Activated CD8-positive, alpha-beta T cell treated with anti-CD3 and anti-CD28 coated beads, Interleukin-2, amount 10 ng/mL, durations not matched to agents 7 days and 5 days (primary cell): ENCODE data around the gene PFKFB2. TPM values are rescaled to one million over a fixed set of nuclear protein-coding genes. Genes with fewer than 3 reads are reported as not detected.

Experiments
- ATAC-seq: fragments of 150-1000 bp; cut with Tn5 transposase; one replicate; pipeline ENCODE4 v1.10.0; 2021; ENCODE audit warnings: moderate library complexity
- CTCF ChIA-PET: fragments of 350-600 bp; sonication (Branson Sonifier 250); formaldehyde crosslinking; loops from one replicate; lab custom pipeline; 2021; ENCODE audit warnings: antibody characterized with exemption; lab: Charles Lee
- POLR2A ChIA-PET: fragments of 350-600 bp; sonication (Branson Sonifier 250); formaldehyde crosslinking; loops from one replicate; lab custom pipeline; 2021; ENCODE audit warnings: antibody characterized with exemption; lab: Charles Lee
- DNase-seq: peaks from one replicate; pipeline ENCODE4 v3.0.0-alpha.2; 2020
- H3K27ac Mint-ChIP-seq: one replicate; pipeline ENCODE4 v1.8.0; 2021; ENCODE audit warnings: mild to moderate bottlenecking, mixed read lengths
- H3K27me3 Mint-ChIP-seq: one replicate; pipeline ENCODE4 v1.8.0; 2021; ENCODE audit warnings: low read depth, mixed read lengths
- H3K36me3 Mint-ChIP-seq: one replicate; pipeline ENCODE4 v1.8.0; 2021; ENCODE audit warnings: low read depth, mixed read lengths
- H3K4me1 Mint-ChIP-seq: one replicate; pipeline ENCODE4 v1.8.0; 2021; ENCODE audit warnings: low read depth, mixed read lengths
- H3K4me3 Mint-ChIP-seq: one replicate; pipeline ENCODE4 v1.8.0; 2021; ENCODE audit warnings: mild to moderate bottlenecking, mixed read lengths
- H3K9me3 Mint-ChIP-seq: one replicate; pipeline ENCODE4 v1.8.0; 2022; ENCODE audit warnings: mixed read lengths; ENCODE audit not compliant: insufficient read depth
- total RNA-seq, 2 experiments: library from RNA; stranded (reverse); gene quantifications; one replicate each; pipeline ENCODE4 v1.2.3, GENCODE V29; 2021

The PFKFB2 gene
- total RNA-seq, 2 experiments from 2014 or later = 5.0 to 6.6 TPM

- no peak overlapping the region for H3K4me3 Mint-ChIP-seq
- POLR2A ChIA-PET = interaction anchor here (0.5 kb wide), 1 partner anchor 27 kb away, joined by 4 read pairs; no protein-coding TSS in a partner anchor
- ATAC-seq (no peak), DNase-seq (no peak)
- CTCF ChIA-PET = interaction anchor here (6.1 kb wide), 1 partner anchor 20 kb away, joined by 33 read pairs; no protein-coding TSS in a partner anchor
- peaks cover 6% of the 10 kb centered on the region for H3K4me1 Mint-ChIP-seq
- peaks cover 30% of the 10 kb centered on the region for H3K27me3 Mint-ChIP-seq
- no peak overlapping the region for H3K27ac Mint-ChIP-seq
- H3K36me3 Mint-ChIP-seq = no peaks in the 10 kb centered on the region
- H3K9me3 Mint-ChIP-seq = no peaks in the 10 kb centered on the region
Observed at GRCh38 chr1:207024202-207025145, 28.6 kb upstream of the PFKFB2 start.

GRCh38 chr1:207025146-207025880, 27.8 kb upstream of the PFKFB2 start:
- H3K27ac Mint-ChIP-seq = no peak overlapping the region
- ATAC-seq = no peak
- no peaks in the 10 kb centered on the region for H3K9me3 Mint-ChIP-seq
- ChIA-PET POLR2A (no interaction called here), CTCF (interaction anchor here (6.1 kb wide), 1 partner anchor 21 kb away, joined by 33 read pairs; no protein-coding TSS in a partner anchor)
- H3K36me3 Mint-ChIP-seq = no peaks in the 10 kb centered on the region
- no peak overlapping the region for H3K4me3 Mint-ChIP-seq
- H3K27me3 Mint-ChIP-seq = peaks cover 35% of the 10 kb centered on the region
- DNase-seq = no peak
- peaks cover 6% of the 10 kb centered on the region for H3K4me1 Mint-ChIP-seq

DNA sequence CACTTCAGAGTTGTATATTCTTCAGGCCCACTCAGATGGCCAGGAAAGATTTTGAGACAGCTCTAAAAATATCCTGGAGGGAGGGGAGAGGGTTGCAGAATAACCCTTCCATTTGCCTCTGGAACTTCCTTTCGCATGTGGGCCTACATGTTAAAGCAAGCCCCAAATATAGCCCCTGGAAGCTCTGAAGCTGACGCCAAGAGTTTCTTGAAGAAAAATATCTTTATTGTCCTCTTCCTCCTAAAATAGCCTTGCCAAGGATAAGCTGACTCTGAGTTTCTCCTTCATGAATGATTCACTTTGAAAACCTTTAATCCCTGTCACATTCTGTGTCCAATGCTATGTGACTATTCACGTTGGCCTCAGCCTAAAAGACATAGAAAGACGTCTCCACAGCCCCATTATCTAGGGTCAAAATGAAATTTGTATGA, 27.0 kb upstream of the PFKFB2 start:
- Mint-ChIP-seq H3K27ac (no peak overlapping the region), H3K27me3 (peaks cover 40% of the 10 kb centered on the region), H3K4me3 (no peak overlapping the region), H3K9me3 (no peaks in the 10 kb centered on the region), H3K4me1 (peaks cover 6% of the 10 kb centered on the region), H3K36me3 (no peaks in the 10 kb centered on the region)
- ChIA-PET POLR2A (no interaction called here), CTCF (interaction anchor here (0.7 to 6.1 kb wide), 2 partner anchors 14 to 21 kb away, joined by 3 to 33 read pairs; no protein-coding TSS in a partner anchor)
- ATAC-seq (no peak), DNase-seq (no peak)

DNA sequence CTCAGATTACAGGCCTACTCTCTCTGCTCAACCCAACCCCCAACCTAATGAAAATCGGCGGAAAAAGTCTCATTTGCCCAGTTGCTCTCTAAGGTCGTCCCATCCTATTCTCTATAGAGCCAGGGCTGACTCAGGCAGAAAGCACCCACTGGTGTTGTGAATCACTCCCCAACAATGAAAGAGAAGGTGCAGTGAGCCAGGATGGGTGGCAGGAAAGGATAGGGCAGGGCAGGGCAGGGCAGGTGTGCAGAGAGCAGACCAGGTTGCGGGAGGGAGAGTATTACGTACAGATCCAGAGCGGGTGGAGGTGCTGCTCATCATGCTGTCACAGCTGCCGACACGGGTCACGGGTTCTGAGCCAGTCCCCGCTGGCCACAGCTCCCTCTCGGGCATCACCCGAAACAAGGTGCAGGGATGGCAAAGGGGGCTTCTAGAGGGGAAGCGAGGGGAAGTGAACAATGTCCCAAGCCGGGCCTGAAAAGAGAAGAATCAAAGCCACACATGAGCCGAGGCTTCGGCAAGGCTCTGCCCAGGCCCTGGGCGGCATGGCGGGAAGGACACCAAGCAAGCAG, 25.8 kb upstream of the PFKFB2 start:
- ChIA-PET CTCF (interaction anchor here (1.7 to 6.1 kb wide), 2 partner anchors 23 kb away, joined by 4 to 33 read pairs; no protein-coding TSS in a partner anchor), POLR2A (no interaction called here)
- DNase-seq (no peak), ATAC-seq (no peak)
- Mint-ChIP-seq H3K36me3 (no peaks in the 10 kb centered on the region), H3K9me3 (no peaks in the 10 kb centered on the region), H3K27ac (no peak overlapping the region), H3K4me3 (no peak overlapping the region), H3K4me1 (peaks cover 6% of the 10 kb centered on the region), H3K27me3 (peaks cover 48% of the 10 kb centered on the region)

DNA sequence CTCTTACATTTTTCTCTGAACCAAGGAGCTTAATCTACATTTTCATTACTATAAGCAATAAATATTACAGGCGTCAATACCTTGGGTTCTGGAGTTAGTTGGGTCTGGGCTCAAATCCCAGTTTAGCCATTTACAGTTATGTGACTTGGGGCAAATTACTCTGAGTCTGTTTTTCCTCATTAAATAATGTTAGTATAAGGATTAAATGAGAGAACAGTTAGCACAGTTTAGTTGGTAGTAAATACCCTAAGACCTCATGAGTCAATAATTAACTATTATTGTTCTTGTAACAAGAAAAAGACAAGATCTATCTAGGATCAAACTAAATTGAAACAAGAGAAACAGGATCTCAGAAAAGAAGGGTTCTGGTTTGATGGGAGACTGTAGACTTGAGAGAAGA, 25.2 kb upstream of the PFKFB2 start:
- no peak overlapping the region for H3K4me3 Mint-ChIP-seq

DNA sequence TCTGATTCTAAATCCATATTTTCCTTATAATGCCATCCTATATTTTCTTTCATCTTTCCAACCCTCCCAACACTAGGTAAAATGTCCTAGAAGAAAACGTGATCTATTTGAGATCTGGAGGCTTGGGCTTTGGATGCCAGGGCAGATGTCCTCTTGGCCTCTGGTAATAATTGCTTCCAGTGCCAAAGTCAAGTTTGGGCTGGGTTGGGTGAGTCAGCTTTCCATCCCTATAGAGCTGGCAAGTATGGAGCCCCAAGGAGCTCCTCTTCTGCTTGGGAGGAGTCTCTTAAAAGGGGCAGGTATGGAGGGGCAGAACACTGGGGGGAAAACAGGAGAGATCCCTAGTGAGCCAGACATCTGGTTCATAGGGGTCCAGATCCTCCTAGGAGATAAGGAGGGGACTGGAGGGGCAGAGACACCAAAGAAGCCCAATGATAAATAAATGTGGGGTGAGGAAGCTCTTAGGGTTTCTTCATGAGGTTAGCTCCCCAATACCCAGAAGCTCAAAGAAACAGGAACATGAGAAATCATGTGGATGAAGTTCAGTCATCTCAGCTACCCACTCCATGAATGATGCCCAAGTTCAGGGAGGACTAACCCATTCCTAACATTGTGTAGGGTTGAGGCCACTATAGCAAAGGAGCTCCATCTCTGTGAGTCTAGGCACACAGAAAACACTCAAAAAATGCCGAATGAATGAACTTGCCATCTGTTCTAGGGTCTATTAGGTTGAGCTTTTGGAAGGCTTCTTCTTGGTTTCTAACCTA, 24.0 kb upstream of the PFKFB2 start:
- Mint-ChIP-seq H3K36me3 (no peaks in the 10 kb centered on the region), H3K4me1 (peaks cover 6% of the 10 kb centered on the region), H3K9me3 (no peaks in the 10 kb centered on the region), H3K27ac (no peak overlapping the region), H3K27me3 (peaks cover 53% of the 10 kb centered on the region), H3K4me3 (no peak overlapping the region)
- no peak for DNase-seq
- CTCF ChIA-PET = interaction anchor here (0.9 to 2.0 kb wide), 5 partner anchors 17 to 347 kb away, joined by 3 to 7 read pairs (median 4); no protein-coding TSS in a partner anchor
- ATAC-seq = no peak
- POLR2A ChIA-PET = no interaction called here

More for the DNA sequence above, 25.2 kb upstream of the PFKFB2 start:
- ATAC-seq (no peak), DNase-seq (no peak)
- Mint-ChIP-seq H3K27me3 (peaks cover 51% of the 10 kb centered on the region), H3K36me3 (no peaks in the 10 kb centered on the region), H3K4me1 (peaks cover 6% of the 10 kb centered on the region), H3K9me3 (no peaks in the 10 kb centered on the region), H3K27ac (no peak overlapping the region)
- CTCF ChIA-PET = interaction anchor here (1.7 kb wide), 1 partner anchor 22 kb away, joined by 4 read pairs; no protein-coding TSS in a partner anchor
- POLR2A ChIA-PET = no interaction called here

DNA sequence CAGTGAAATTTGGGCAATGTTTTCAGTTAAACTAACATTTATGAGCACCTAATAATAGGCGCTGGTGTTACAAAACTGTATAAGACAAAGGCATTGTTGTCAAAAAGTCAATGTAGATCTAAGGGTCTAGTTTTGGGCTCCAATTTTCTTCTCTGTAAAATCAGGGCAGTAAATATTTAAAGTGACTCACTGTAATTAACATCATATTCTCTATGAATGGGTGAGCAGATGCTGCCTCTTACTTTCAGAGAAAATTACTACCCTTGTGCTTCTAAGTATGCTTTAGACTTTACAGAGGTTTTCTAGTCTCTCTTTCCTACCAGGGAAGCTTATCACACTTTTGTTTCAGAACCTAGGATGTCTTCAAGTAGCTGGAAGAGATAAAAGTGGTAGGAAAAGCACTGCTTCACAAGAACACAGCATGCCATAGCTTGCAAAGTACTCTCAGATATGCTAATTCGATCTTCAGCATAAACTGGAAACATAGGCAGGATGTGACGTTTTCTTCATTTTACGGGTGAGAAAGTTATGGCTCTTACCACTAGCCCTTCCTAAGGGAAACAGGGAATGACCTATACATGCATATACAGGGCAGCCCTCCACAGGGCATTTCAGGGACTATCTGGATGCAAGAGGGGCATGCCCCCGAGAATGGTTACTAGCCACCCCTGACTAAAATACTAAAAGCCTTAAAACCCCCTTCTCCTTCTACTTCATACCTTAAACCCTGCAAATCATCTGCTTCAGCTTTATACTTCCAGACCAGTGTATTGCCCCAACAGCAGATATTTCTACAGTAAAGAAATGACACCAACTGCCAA, 23.2 kb upstream of the PFKFB2 start:
- ChIA-PET POLR2A (no interaction called here), CTCF (interaction anchor here (0.6 to 2.0 kb wide), 6 partner anchors 18 to 590 kb away, joined by 3 to 7 read pairs (median 4); no protein-coding TSS in a partner anchor)
- Mint-ChIP-seq H3K4me3 (no peak overlapping the region), H3K9me3 (no peaks in the 10 kb centered on the region), H3K4me1 (no peaks in the 10 kb centered on the region), H3K27ac (no peak overlapping the region), H3K36me3 (no peaks in the 10 kb centered on the region), H3K27me3 (peaks cover 56% of the 10 kb centered on the region)
- ATAC-seq = no peak
- DNase-seq = no peak

DNA sequence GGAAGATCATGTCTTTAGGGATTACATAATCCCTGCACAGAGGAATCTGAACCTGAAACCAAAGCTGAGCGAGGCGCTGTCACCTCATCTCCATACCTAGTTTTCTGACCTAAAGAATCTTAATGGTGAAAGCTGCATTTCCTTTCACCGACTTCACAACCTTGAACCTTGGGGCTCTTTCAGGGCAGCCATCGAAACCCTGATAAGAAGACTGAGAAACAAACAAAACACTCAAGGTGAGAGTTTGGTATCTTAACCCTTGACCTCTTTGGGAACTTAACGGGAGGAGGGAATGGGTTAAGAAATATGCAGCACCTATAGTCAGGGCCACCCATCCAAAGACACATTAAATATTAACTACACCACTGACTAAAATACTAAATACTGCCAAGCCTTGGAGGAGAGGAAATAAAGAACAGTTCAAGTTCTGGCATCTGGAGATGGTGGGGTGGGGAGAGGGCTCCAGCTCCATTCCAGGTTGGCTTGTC, 22.5 kb upstream of the PFKFB2 start:
- ChIA-PET POLR2A (no interaction called here), CTCF (interaction anchor here (0.6 to 4.1 kb wide), 6 partner anchors 18 to 590 kb away, joined by 3 to 18 read pairs (median 4); no protein-coding TSS in a partner anchor)
- ATAC-seq = no peak
- Mint-ChIP-seq H3K27ac (no peak overlapping the region), H3K27me3 (peaks cover 57% of the 10 kb centered on the region), H3K9me3 (no peaks in the 10 kb centered on the region), H3K4me1 (no peaks in the 10 kb centered on the region), H3K36me3 (no peaks in the 10 kb centered on the region), H3K4me3 (no peak overlapping the region)
- DNase-seq = no peak

DNA sequence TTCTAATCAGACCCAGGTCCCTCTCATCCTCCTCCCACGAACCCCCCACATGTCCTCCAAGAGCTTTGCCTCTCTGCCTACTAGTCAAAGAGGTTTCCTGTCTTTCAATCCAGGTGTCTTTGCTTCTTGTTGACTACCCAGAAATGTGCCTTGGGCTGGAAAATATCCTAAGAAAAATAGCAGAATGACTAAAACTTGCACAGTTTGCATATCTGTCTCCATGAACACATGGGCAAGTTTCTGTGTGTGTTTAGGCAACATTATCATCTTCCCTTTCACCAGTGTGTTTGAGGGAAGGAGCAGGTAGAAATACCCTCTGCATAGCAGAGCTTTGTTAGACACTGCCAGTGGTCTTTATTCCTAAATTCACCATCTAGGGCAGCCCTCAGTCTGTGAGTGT, 22.1 kb upstream of the PFKFB2 start:
- Mint-ChIP-seq H3K27ac (no peak overlapping the region), H3K4me1 (no peaks in the 10 kb centered on the region), H3K4me3 (no peak overlapping the region), H3K27me3 (peaks cover 54% of the 10 kb centered on the region), H3K9me3 (no peaks in the 10 kb centered on the region), H3K36me3 (no peaks in the 10 kb centered on the region)
- CTCF ChIA-PET = interaction anchor here (1.3 to 4.1 kb wide), 4 partner anchors 19 to 53 kb away, joined by 3 to 18 read pairs (median 4); no protein-coding TSS in a partner anchor
- POLR2A ChIA-PET = no interaction called here
- DNase-seq (no peak), ATAC-seq (no peak)

DNA sequence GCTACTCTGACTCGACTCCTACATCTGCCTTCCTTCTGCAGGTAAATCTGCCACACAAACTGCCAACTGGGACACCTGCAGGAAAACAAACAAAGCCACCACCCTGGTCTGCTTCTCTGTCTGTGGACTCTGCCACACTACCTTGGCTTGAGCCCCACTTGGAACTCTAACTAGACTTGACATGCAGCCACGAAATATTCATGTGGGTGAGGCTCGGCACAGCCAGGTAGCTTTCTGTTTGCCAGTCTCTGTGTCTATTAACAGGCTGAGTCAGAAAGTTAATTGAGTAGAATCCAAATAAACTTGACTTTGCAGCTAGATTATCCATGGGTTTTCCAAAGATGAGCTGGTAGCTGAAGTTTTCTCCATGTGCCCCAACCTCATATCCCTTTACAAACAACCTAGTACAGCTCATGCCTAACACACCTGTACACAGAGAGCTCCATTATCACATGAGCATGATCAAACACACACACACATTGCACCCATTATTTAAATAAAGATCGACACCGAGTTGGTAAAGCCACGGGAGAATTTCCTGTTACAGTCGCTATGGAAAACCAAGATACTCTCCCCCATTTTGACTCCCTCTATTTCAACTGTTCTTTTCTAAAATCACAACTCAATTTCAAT, 21.3 kb upstream of the PFKFB2 start:
- Mint-ChIP-seq H3K4me1 (no peaks in the 10 kb centered on the region), H3K4me3 (no peak overlapping the region), H3K9me3 (no peaks in the 10 kb centered on the region), H3K27me3 (peaks cover 50% of the 10 kb centered on the region), H3K27ac (no peak overlapping the region), H3K36me3 (no peaks in the 10 kb centered on the region)
- no peak for DNase-seq
- no peak for ATAC-seq
- ChIA-PET CTCF (interaction anchor here (1.3 to 4.1 kb wide), 6 partner anchors 18 to 52 kb away, joined by 3 to 18 read pairs (median 6); no protein-coding TSS in a partner anchor), POLR2A (no interaction called here)
